Esophagus muscularis mucosa (tissue), 4 donors: ENCODE results near the gene PIGR.

Source experiments
- EP300 ChIP-seq: sonication (generic); formaldehyde crosslinking; IDR thresholded peaks from one replicate; pipeline ENCODE4 v1.6.1; 2017; ENCODE audit warnings: antibody characterized with exemption
- POLR2A ChIP-seq: fragments of 450-650 bp; IDR thresholded peaks from one replicate; pipeline ENCODE4 v1.6.1; 2017; ENCODE audit warnings: antibody characterized with exemption, moderate library complexity, mild to moderate bottlenecking, low read depth
- POLR2AphosphoS5 ChIP-seq, 2 donors: sonication (generic); formaldehyde crosslinking; IDR thresholded peaks; one replicate each; pipeline ENCODE4 v1.6.1; 2017; ENCODE audit warnings: antibody characterized with exemption in 2 of 2
- TF ChIP-seq, protein P1 (sequence below), 3 experiments: fragments of 200-600 bp in 2 of 3; fragments of 450-650 bp in 1 of 3; sonication (generic) in 2 of 3; IDR thresholded peaks; one replicate each; pipeline ENCODE4 v1.5.1; 2017 to 2019; ENCODE audit warnings: antibody characterized with exemption in 3 of 3, mild to moderate bottlenecking in 2 of 3, moderate library complexity in 1 of 3

DNA sequence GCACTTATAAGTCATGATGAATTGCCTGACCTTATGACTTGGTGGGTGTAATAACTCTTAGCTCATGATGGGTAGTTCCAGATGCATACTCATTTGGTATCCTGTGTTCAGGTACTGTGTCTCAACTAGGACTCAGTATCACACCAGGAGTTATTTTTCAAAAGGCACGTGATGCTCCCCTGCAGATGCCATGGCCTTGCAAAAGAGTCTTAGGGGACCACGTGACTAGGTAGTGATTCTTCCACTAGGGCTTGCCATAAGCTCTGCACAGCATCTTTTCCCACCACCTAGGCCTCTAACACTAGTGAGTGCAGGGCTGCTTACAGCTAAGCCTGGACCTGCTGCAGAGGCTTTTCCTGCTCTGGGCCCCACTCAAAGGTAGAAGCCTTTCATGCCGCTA lies 27.9 kb upstream of the PIGR start:
- TF ChIP-seq EP300 = no peak
- TF ChIP-seq, protein P1, sequence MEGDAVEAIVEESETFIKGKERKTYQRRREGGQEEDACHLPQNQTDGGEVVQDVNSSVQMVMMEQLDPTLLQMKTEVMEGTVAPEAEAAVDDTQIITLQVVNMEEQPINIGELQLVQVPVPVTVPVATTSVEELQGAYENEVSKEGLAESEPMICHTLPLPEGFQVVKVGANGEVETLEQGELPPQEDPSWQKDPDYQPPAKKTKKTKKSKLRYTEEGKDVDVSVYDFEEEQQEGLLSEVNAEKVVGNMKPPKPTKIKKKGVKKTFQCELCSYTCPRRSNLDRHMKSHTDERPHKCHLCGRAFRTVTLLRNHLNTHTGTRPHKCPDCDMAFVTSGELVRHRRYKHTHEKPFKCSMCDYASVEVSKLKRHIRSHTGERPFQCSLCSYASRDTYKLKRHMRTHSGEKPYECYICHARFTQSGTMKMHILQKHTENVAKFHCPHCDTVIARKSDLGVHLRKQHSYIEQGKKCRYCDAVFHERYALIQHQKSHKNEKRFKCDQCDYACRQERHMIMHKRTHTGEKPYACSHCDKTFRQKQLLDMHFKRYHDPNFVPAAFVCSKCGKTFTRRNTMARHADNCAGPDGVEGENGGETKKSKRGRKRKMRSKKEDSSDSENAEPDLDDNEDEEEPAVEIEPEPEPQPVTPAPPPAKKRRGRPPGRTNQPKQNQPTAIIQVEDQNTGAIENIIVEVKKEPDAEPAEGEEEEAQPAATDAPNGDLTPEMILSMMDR (IDR thresholded peaks at IDR 0.05) = no peak
- TF ChIP-seq POLR2AphosphoS5 (IDR thresholded peaks at IDR 0.05) = no peak
- TF ChIP-seq POLR2A = no peak
